GM12878 (cell line): ENCODE measurements around the gene FNDC3B. TPM values are rescaled to one million over a fixed set of nuclear protein-coding genes. Genes with fewer than 3 reads are reported as not detected.

Experiments
- ATAC-seq: fragments of 200-7000 bp; cut with Tn5 transposase; 3 replicates; pipeline ENCODE4 v1.9.1; 2020; ENCODE audit warnings: mild to moderate bottlenecking, moderate library complexity
- BruUV-seq: library from RNA; stranded (reverse); fragments of 400-500 nt; replicated peaks from 2 replicates; lab custom pipeline; 2021; lab: Mats Ljungman, UMichigan
- CTCF ChIA-PET: fragments of 300-600 bp; sonication (Branson Sonifier 250); formaldehyde crosslinking; extraction: SDS; loops from one replicate; lab custom pipeline; 2021; ENCODE audit warnings: inconsistent platforms; lab: Yijun Ruan, JAX
- POLR2A ChIA-PET: fragments of 350-600 bp; formaldehyde crosslinking; extraction: SDS; loops from one replicate; lab custom pipeline; 2021; ENCODE audit warnings: inconsistent platforms; lab: Charles Lee
- RAD21 ChIA-PET: fragments of 300-600 bp; sonication (Branson Sonifier 250); formaldehyde crosslinking; loops from one replicate; lab custom pipeline; 2023; ENCODE audit warnings: antibody characterized with exemption; ENCODE audit not compliant: unreplicated experiment; lab: Charles Lee
- SMC1A ChIA-PET: fragments of 300-600 bp; sonication (Branson Sonifier 250); formaldehyde crosslinking; loops from one replicate; lab custom pipeline; 2023; ENCODE audit not compliant: unreplicated experiment, uncharacterized antibody; lab: Charles Lee
- DNase-seq: peaks from one replicate; pipeline ENCODE4 v3.0.0-alpha.2; 2011; ENCODE audit warnings: low read depth, low spot score
- FAIRE-seq: peaks from 3 replicates; lab custom pipeline; 2011; peaks lifted over from hg19 to GRCh38; lab: Jason Lieb, UNC
- H2AFZ ChIP-seq: 2 replicates; pipeline ENCODE4 v1.6.0; 2011; ENCODE audit warnings: low read depth, low read length, control low read depth; ENCODE audit not compliant: control insufficient read depth
- H3K27ac ChIP-seq: 2 replicates; pipeline ENCODE4 v1.5.1; 2011; ENCODE audit warnings: control low read depth; ENCODE audit not compliant: control insufficient read depth, insufficient read depth
- H3K27me3 ChIP-seq, 2 experiments: replicated peaks in 1 of 2; 2 replicates each; pipeline versions ENCODE4 v1.6.0 to v1.6.1; 2011; ENCODE audit warnings: low read length in 1 of 2; ENCODE audit not compliant: control insufficient read depth in 2 of 2, insufficient read depth in 2 of 2
- H3K36me3 ChIP-seq, 2 experiments: 2 replicates each; pipeline ENCODE4 v1.5.1; 2011; ENCODE audit warnings: low read length in 1 of 2; ENCODE audit not compliant: control insufficient read depth in 2 of 2, insufficient read depth in 2 of 2
- H3K4me1 ChIP-seq: 2 replicates; pipeline ENCODE4 v1.6.1; 2011; ENCODE audit warnings: mild to moderate bottlenecking, low read length, moderate library complexity, mixed read lengths; ENCODE audit not compliant: control insufficient read depth, insufficient read depth
- H3K4me2 ChIP-seq: 2 replicates; pipeline ENCODE4 v1.6.0; 2011; ENCODE audit warnings: control low read depth; ENCODE audit not compliant: control insufficient read depth, insufficient read depth
- H3K4me3 ChIP-seq: fragments of 200-600 bp; sonication (generic); 2 replicates; pipeline ENCODE4 v1.5.1; 2016
- H3K79me2 ChIP-seq: 2 replicates; pipeline ENCODE4 v1.6.0; 2011; ENCODE audit warnings: low read length; ENCODE audit not compliant: control insufficient read depth, insufficient read depth
- H3K9ac ChIP-seq: 2 replicates; pipeline ENCODE4 v1.8.0; 2011; ENCODE audit warnings: low read length, control low read depth, mixed read lengths; ENCODE audit not compliant: control insufficient read depth, insufficient read depth
- H3K9me3 ChIP-seq: replicated peaks from 3 replicates; pipeline ENCODE4 v1.5.1; 2011; ENCODE audit warnings: mild to moderate bottlenecking, low read length; ENCODE audit not compliant: control insufficient read depth, insufficient read depth
- H4K20me1 ChIP-seq: 2 replicates; pipeline ENCODE4 v1.6.0; 2011; ENCODE audit not compliant: control insufficient read depth, insufficient read depth
- ATF7 ChIP-seq: fragments of 450-650 bp; IDR thresholded peaks from 2 replicates; pipeline ENCODE4 v1.6.1; 2016; ENCODE audit warnings: low read depth, mild to moderate bottlenecking
- EED ChIP-seq: sonication (generic); IDR thresholded peaks from 2 replicates; pipeline ENCODE4 v1.6.1; 2016; ENCODE audit warnings: antibody characterized with exemption, low read depth
- ETV6 ChIP-seq, 2 experiments: fragments of 450-650 bp in 1 of 2; IDR thresholded peaks in 1 of 2; conservative IDR thresholded peaks in 1 of 2; 2 replicates each; pipeline ENCODE4 v1.6.1; 2014; ENCODE audit warnings: antibody characterized with exemption in 1 of 2, borderline replicate concordance in 1 of 2, low read depth in 1 of 2, mild to moderate bottlenecking in 1 of 2, moderate library complexity in 1 of 2
- FOXK2 ChIP-seq: fragments of 450-650 bp; IDR thresholded peaks from 2 replicates; pipeline ENCODE4 v1.6.1; 2017; ENCODE audit warnings: mild to moderate bottlenecking, moderate library complexity
- MEF2B ChIP-seq: fragments of 450-650 bp; IDR thresholded peaks from 2 replicates; pipeline ENCODE4 v1.6.1; 2018; ENCODE audit warnings: mild to moderate bottlenecking, moderate library complexity; ENCODE audit not compliant: partially characterized antibody, poor library complexity, severe bottlenecking
- NFYA ChIP-seq: IDR thresholded peaks from 2 replicates; pipeline ENCODE4 v1.6.1; 2011; ENCODE audit warnings: low read depth, mild to moderate bottlenecking, low read length, improper control_type of control experiment, borderline replicate concordance
- RAD21 ChIP-seq: IDR thresholded peaks from 2 replicates; pipeline ENCODE4 v1.6.1; 2011; ENCODE audit warnings: mild to moderate bottlenecking, low read depth, low read length, moderate library complexity; ENCODE audit not compliant: insufficient read depth
- ZBED1 ChIP-seq: IDR thresholded peaks from 2 replicates; pipeline ENCODE4 v1.6.1; 2016; ENCODE audit warnings: borderline replicate concordance
- ZNF274 ChIP-seq: IDR thresholded peaks from one replicate; pipeline ENCODE4 v1.8.0; 2011; ENCODE audit not compliant: insufficient read length, insufficient read depth
- WGBS: methylation state at CpG from one replicate; pipeline ENCODE4 v1.1.6; 2016; ENCODE audit warnings: low lambda C conversion rate; ENCODE audit not compliant: insufficient replicate concordance, insufficient coverage; ENCODE audit errors: missing lambda C conversion rate; 5-methylcytosine and 5-hydroxymethylcytosine counted together
- in situ Hi-C: fragments of 300-500 bp; cut with MboI; formaldehyde crosslinking; loops from 9 replicates; pipeline ENCODE4 v1.14.3; 2018; ENCODE audit warnings: mixed read lengths
- intact Hi-C: fragments of 100-400 bp; cut with micrococcal nuclease; formaldehyde crosslinking; loops from one replicate; pipeline ENCODE4 v1.14.2; 2022; ENCODE audit not compliant: unreplicated experiment
- polyA plus RNA-seq, 11 experiments: library from polyadenylated mRNA; depleted of rRNA in 4 of 11; unstranded in 6 of 11; stranded (reverse) in 5 of 11; fragments of >200 nt; fragmentation: Nextera tagmentation in 4 of 11; fragmentation: Illumina TruSeq in 1 of 11; extraction: Ambion mirVana in 4 of 11; extraction: Trizol in 1 of 11; gene quantifications; 1 replicate in 1 of 11; 2 replicates in 10 of 11; pipeline versions ENCODE4 v1.2.1 to v1.2.3, GENCODE V29; 2011 to 2016; ENCODE audit warnings: inconsistent platforms in 2 of 11, missing spikeins in 2 of 11, low read depth in 1 of 11
- total RNA-seq, 4 experiments: library from RNA; depleted of rRNA in 3 of 4; stranded (reverse); fragments of >200 nt in 3 of 4; fragmentation: Illumina TruSeq in 1 of 4; extraction: Trizol in 1 of 4; gene quantifications; 2 replicates each; pipeline versions ENCODE4 v1.2.1 to v1.2.3, GENCODE V29; 2013 to 2021
- TF ChIP-seq, protein P1 (sequence below): fragments of 450-650 bp; IDR thresholded peaks from 2 replicates; pipeline ENCODE4 v1.6.1; 2017; ENCODE audit warnings: antibody characterized with exemption, mild to moderate bottlenecking, moderate library complexity
- TF ChIP-seq, protein P2 (sequence below): fragments of 450-650 bp; formaldehyde crosslinking; IDR thresholded peaks from 2 replicates; pipeline ENCODE4 v1.5.0; 2022; ENCODE audit warnings: mild to moderate bottlenecking, missing genetic modification characterization

The FNDC3B gene
- total and polyA plus RNA-seq, 10 of the 15 experiments (the other 5 are each of a cell fraction or from before 2014, with no cell fraction given) = 7.9 to 35.0 (median 18.5) TPM

DNA sequence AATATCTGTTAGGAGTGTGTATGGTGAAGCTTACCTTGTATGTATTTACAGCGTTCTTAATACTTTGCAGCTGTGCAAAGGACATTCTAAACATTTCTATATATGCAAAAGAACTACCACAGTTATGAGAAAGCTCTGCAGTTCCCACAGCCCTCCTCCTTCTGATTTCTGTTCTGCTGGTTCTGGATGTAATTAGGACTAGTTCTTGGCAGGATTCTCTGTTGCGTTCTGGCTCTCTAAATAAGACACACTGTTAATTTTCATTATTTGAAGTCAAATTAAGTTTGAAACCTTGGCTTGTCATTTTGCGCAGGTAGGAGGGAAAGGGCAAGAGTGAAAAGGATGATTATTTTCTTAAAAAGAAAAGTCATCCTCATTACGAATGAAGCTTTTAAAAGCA is 76.4 kb downstream of the FNDC3B start:
- ChIA-PET CTCF (no interaction called here), POLR2A (no interaction called here), SMC1A (interaction anchor here (1.0 to 3.0 kb wide), 3 partner anchors 8 to 21 kb away, joined by 3 to 15 read pairs (median 5); no protein-coding TSS in a partner anchor), RAD21 (no interaction called here)
- in situ Hi-C loops = no loop called here
- no peak for FAIRE-seq
- H3K36me3 ChIP-seq = peaks cover 7 to 23% of the 10 kb centered on the region in 2 experiments; a peak in 3 of 4 replicates
- no peak for ATAC-seq
- TF ChIP-seq ATF7 (no peak), ETV6 (conservative IDR thresholded peaks at IDR 0.05 in 1 of 2, IDR thresholded peaks at IDR 0.05 in 1 of 2; ENCODE audit: borderline replicate concordance in 1 of 2, low read depth in 1 of 2) (no peak), RAD21 (no peak), FOXK2 (no peak), ZNF274 (no peak), MEF2B (no peak), ZBED1 (no peak), NFYA (no peak), EED (no peak)
- TF ChIP-seq, protein P1, sequence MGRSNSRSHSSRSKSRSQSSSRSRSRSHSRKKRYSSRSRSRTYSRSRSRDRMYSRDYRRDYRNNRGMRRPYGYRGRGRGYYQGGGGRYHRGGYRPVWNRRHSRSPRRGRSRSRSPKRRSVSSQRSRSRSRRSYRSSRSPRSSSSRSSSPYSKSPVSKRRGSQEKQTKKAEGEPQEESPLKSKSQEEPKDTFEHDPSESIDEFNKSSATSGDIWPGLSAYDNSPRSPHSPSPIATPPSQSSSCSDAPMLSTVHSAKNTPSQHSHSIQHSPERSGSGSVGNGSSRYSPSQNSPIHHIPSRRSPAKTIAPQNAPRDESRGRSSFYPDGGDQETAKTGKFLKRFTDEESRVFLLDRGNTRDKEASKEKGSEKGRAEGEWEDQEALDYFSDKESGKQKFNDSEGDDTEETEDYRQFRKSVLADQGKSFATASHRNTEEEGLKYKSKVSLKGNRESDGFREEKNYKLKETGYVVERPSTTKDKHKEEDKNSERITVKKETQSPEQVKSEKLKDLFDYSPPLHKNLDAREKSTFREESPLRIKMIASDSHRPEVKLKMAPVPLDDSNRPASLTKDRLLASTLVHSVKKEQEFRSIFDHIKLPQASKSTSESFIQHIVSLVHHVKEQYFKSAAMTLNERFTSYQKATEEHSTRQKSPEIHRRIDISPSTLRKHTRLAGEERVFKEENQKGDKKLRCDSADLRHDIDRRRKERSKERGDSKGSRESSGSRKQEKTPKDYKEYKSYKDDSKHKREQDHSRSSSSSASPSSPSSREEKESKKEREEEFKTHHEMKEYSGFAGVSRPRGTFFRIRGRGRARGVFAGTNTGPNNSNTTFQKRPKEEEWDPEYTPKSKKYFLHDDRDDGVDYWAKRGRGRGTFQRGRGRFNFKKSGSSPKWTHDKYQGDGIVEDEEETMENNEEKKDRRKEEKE = no peak
- TF ChIP-seq, protein P2, sequence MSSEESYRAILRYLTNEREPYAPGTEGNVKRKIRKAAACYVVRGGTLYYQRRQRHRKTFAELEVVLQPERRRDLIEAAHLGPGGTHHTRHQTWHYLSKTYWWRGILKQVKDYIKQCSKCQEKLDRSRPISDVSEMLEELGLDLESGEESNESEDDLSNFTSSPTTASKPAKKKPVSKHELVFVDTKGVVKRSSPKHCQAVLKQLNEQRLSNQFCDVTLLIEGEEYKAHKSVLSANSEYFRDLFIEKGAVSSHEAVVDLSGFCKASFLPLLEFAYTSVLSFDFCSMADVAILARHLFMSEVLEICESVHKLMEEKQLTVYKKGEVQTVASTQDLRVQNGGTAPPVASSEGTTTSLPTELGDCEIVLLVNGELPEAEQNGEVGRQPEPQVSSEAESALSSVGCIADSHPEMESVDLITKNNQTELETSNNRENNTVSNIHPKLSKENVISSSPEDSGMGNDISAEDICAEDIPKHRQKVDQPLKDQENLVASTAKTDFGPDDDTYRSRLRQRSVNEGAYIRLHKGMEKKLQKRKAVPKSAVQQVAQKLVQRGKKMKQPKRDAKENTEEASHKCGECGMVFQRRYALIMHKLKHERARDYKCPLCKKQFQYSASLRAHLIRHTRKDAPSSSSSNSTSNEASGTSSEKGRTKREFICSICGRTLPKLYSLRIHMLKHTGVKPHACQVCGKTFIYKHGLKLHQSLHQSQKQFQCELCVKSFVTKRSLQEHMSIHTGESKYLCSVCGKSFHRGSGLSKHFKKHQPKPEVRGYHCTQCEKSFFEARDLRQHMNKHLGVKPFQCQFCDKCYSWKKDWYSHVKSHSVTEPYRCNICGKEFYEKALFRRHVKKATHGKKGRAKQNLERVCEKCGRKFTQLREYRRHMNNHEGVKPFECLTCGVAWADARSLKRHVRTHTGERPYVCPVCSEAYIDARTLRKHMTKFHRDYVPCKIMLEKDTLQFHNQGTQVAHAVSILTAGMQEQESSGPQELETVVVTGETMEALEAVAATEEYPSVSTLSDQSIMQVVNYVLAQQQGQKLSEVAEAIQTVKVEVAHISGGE = no peak
- intact Hi-C loops = no loop called here
- WGBS = 92% methylated on average over 4 of the region's 4 CpGs
- DNase-seq = no peak
- no peak overlapping the region for H3K27ac ChIP-seq
- no TSS peak for BruUV-seq
- no peaks in the 10 kb centered on the region for H3K9me3 ChIP-seq
- no peaks in the 10 kb centered on the region for H3K4me1 ChIP-seq
- no peak overlapping the region for H2AFZ ChIP-seq
- H3K79me2 ChIP-seq = peaks cover 2% of the 10 kb centered on the region
- no peaks in the 10 kb centered on the region for H3K27me3 ChIP-seq
- H3K4me3 ChIP-seq = no peak overlapping the region
- no peak overlapping the region for H3K9ac ChIP-seq
- no peaks in the 10 kb centered on the region; the same call in 1 of the 2 replicates for H4K20me1 ChIP-seq
- no peak overlapping the region for H3K4me2 ChIP-seq
